H1 (cell line): ENCODE data around the gene HDX. TPM values are rescaled to one million over a fixed set of nuclear protein-coding genes. Genes with fewer than 3 reads are reported as not detected.

Source experiments
- CTCF ChIA-PET: fragments of 300-600 bp; sonication (Branson Sonifier 250); formaldehyde crosslinking; loops from one replicate; lab custom pipeline; 2021; ENCODE audit not compliant: partially characterized antibody; lab: Charles Lee
- POLR2A ChIA-PET: fragments of 300-600 bp; sonication (Branson Sonifier 250); formaldehyde crosslinking; loops from one replicate; lab custom pipeline; 2021; ENCODE audit warnings: inconsistent platforms; ENCODE audit not compliant: partially characterized antibody; lab: Charles Lee
- DNase-seq, 2 experiments: peaks; one replicate each; pipeline versions ENCODE4 v3.0.0 to v3.0.0-alpha.2; 2010 to 2022; ENCODE audit warnings: low spot score in 2 of 2, low read depth in 1 of 2, mixed read lengths in 1 of 2
- FAIRE-seq: peaks from 2 replicates; lab custom pipeline; 2011; peaks lifted over from hg19 to GRCh38; lab: Jason Lieb, UNC
- H2AFZ ChIP-seq: 2 replicates; pipeline ENCODE4 v1.8.1; 2012; ENCODE audit warnings: low read length, inconsistent platforms
- H2AK5ac ChIP-seq: 2 replicates; pipeline ENCODE4 v1.6.1; 2013; ENCODE audit warnings: low read depth, low read length
- H2BK120ac ChIP-seq: replicated peaks from 2 replicates; pipeline ENCODE3; 2013; ENCODE audit warnings: low read depth, low read length, inconsistent platforms
- H2BK12ac ChIP-seq: 2 replicates; pipeline ENCODE4 v1.6.1; 2013; ENCODE audit warnings: low read depth, low read length
- H2BK15ac ChIP-seq: 2 replicates; pipeline ENCODE4 v1.6.1; 2013; ENCODE audit warnings: low read length
- H2BK20ac ChIP-seq: 2 replicates; pipeline ENCODE4 v1.6.1; 2013; ENCODE audit warnings: low read length
- H2BK5ac ChIP-seq: 2 replicates; pipeline ENCODE4 v1.6.1; 2013; ENCODE audit warnings: low read depth, low read length
- H3K14ac ChIP-seq: 2 replicates; pipeline ENCODE4 v1.6.1; 2013; ENCODE audit warnings: inconsistent platforms; ENCODE audit not compliant: insufficient read length
- H3K18ac ChIP-seq: 2 replicates; pipeline ENCODE4 v1.6.1; 2013; ENCODE audit warnings: low read length; ENCODE audit errors: extremely low read depth
- H3K23ac ChIP-seq: 2 replicates; pipeline ENCODE4 v1.6.1; 2013; ENCODE audit warnings: inconsistent platforms; ENCODE audit not compliant: insufficient read length
- H3K23me2 ChIP-seq: 2 replicates; pipeline ENCODE4 v1.6.1; 2013; ENCODE audit warnings: low read depth, low read length
- H3K27ac ChIP-seq: 2 replicates; pipeline ENCODE4 v1.6.1; 2011; ENCODE audit warnings: low read depth, low read length, inconsistent platforms
- H3K27me3 ChIP-seq, 4 experiments: replicated peaks in 1 of 4; 1 replicate in 1 of 4; 2 replicates in 3 of 4; pipeline versions ENCODE4 v1.6.1 to v1.8.1; 2011 to 2013; ENCODE audit warnings: low read length in 3 of 4, mild to moderate bottlenecking in 3 of 4, inconsistent platforms in 2 of 4, mixed read lengths in 2 of 4, moderate library complexity in 1 of 4; ENCODE audit not compliant: control insufficient read depth in 3 of 4, insufficient read depth in 3 of 4; ENCODE audit errors: extremely low read depth in 1 of 4
- H3K36me3 ChIP-seq, 4 experiments: 2 replicates each; pipeline versions ENCODE4 v1.6.1 to v1.8.1; 2011 to 2013; ENCODE audit warnings: mild to moderate bottlenecking in 4 of 4, low read length in 3 of 4, moderate library complexity in 2 of 4, control low read depth in 1 of 4, inconsistent platforms in 1 of 4; ENCODE audit not compliant: insufficient read depth in 4 of 4, control insufficient read depth in 2 of 4
- H3K4ac ChIP-seq: replicated peaks from 2 replicates; pipeline ENCODE3; 2013; ENCODE audit warnings: low read length, low read depth, mixed read lengths, inconsistent platforms; ENCODE audit not compliant: insufficient read length
- H3K4me1 ChIP-seq, 4 experiments: replicated peaks in 1 of 4; 1 replicate in 1 of 4; 2 replicates in 3 of 4; pipeline versions ENCODE4 v1.6.1 to v1.8.1; 2011 to 2013; ENCODE audit warnings: low read length in 3 of 4, inconsistent platforms in 2 of 4, mixed read lengths in 1 of 4; ENCODE audit not compliant: insufficient read depth in 4 of 4, control insufficient read depth in 3 of 4
- H3K4me2 ChIP-seq, 2 experiments: 2 replicates each; pipeline versions ENCODE4 v1.6.1 to v1.8.1; 2011 to 2013; ENCODE audit warnings: low read depth in 2 of 2, low read length in 2 of 2, control low read depth in 1 of 2, inconsistent platforms in 1 of 2, mild to moderate bottlenecking in 1 of 2; ENCODE audit not compliant: insufficient read depth in 1 of 2
- H3K4me3 ChIP-seq, 4 experiments: fragments of 200-600, 300-600 bp in 1 of 4; sonication (generic), shearing (Covaris generic), sonication (Bioruptor Twin) in 1 of 4; 2 replicates each; pipeline versions ENCODE4 v1.5.1 to v1.8.1; 2011 to 2016; ENCODE audit warnings: low read length in 4 of 4, low read depth in 3 of 4, control low read depth in 2 of 4, inconsistent platforms in 2 of 4, mild to moderate bottlenecking in 2 of 4, mixed read lengths in 1 of 4, moderate library complexity in 1 of 4; ENCODE audit not compliant: insufficient read depth in 2 of 4; ENCODE audit errors: extremely low read depth in 1 of 4
- H3K56ac ChIP-seq: replicated peaks from 2 replicates; pipeline ENCODE3; 2013; ENCODE audit warnings: low read depth, mild to moderate bottlenecking, mixed read lengths, low read length, inconsistent platforms; ENCODE audit not compliant: insufficient read length
- H3K79me1 ChIP-seq: 2 replicates; pipeline ENCODE4 v1.6.1; 2013; ENCODE audit warnings: low read depth, low read length, control low read depth
- H3K79me2 ChIP-seq, 2 experiments: 2 replicates each; pipeline versions ENCODE4 v1.6.1 to v1.8.1; 2012 to 2013; ENCODE audit warnings: low read length in 2 of 2, mild to moderate bottlenecking in 2 of 2, inconsistent platforms in 1 of 2; ENCODE audit not compliant: insufficient read depth in 2 of 2, control insufficient read depth in 1 of 2
- H3K9ac ChIP-seq, 4 experiments: replicated peaks in 1 of 4; 1 replicate in 1 of 4; 2 replicates in 3 of 4; pipeline versions ENCODE4 v1.6.1 to v1.8.1; 2011 to 2013; ENCODE audit warnings: low read depth in 3 of 4, low read length in 3 of 4, control low read depth in 2 of 4, mild to moderate bottlenecking in 2 of 4, moderate library complexity in 2 of 4, inconsistent platforms in 1 of 4; ENCODE audit errors: extremely low read depth in 1 of 4
- H3K9me3 ChIP-seq, 2 experiments: 2 replicates each; pipeline versions ENCODE4 v1.6.1 to v1.8.1; 2012 to 2013; ENCODE audit warnings: mild to moderate bottlenecking in 2 of 2, moderate library complexity in 2 of 2, control low read depth in 1 of 2, inconsistent platforms in 1 of 2, low read depth in 1 of 2, low read length in 1 of 2, mixed read lengths in 1 of 2; ENCODE audit not compliant: insufficient read depth in 2 of 2
- H4K20me1 ChIP-seq, 2 experiments: replicated peaks in 1 of 2; 2 replicates each; pipeline versions ENCODE3 to v1.8.1; 2011 to 2013; ENCODE audit warnings: inconsistent platforms in 2 of 2, low read length in 2 of 2, mild to moderate bottlenecking in 1 of 2; ENCODE audit not compliant: insufficient read depth in 2 of 2, control insufficient read depth in 1 of 2
- H4K5ac ChIP-seq: 2 replicates; pipeline ENCODE4 v1.6.1; 2013; ENCODE audit warnings: low read length, low read depth, mixed read lengths, inconsistent platforms; ENCODE audit not compliant: insufficient read length
- H4K8ac ChIP-seq: 2 replicates; pipeline ENCODE4 v1.8.0; 2013; ENCODE audit warnings: mild to moderate bottlenecking, moderate library complexity, low read length, inconsistent platforms; ENCODE audit not compliant: insufficient read depth; ENCODE audit errors: extremely low read depth
- H4K91ac ChIP-seq: replicated peaks from 2 replicates; pipeline ENCODE3; 2013; ENCODE audit warnings: low read length, mixed read lengths, inconsistent platforms; ENCODE audit not compliant: insufficient read length
- BRCA1 ChIP-seq: IDR thresholded peaks from 2 replicates; pipeline ENCODE4 v1.6.1; 2012; ENCODE audit warnings: low read depth, low read length, improper control_type of control experiment
- CHD1 ChIP-seq: IDR thresholded peaks from 2 replicates; pipeline ENCODE4 v1.6.1; 2012; ENCODE audit warnings: low read depth, low read length, improper control_type of control experiment
- CREB1 ChIP-seq: IDR thresholded peaks from 2 replicates; pipeline ENCODE4 v1.6.1; 2012; ENCODE audit warnings: inconsistent platforms
- JUN ChIP-seq: IDR thresholded peaks from 2 replicates; pipeline ENCODE4 v1.6.1; 2011; ENCODE audit warnings: low read depth, mild to moderate bottlenecking, improper control_type of control experiment, low read length
- RNF2 ChIP-seq: fragments of 200-900, 300-1000 bp; sonication (generic); IDR thresholded peaks from 2 replicates; pipeline ENCODE4 v1.7.1; 2016; ENCODE audit warnings: borderline replicate concordance, low read depth, mild to moderate bottlenecking, antibody characterized with exemption, low read length; ENCODE audit not compliant: poor library complexity, severe bottlenecking; ENCODE audit errors: missing control alignments
- SAP30 ChIP-seq: fragments of 300-600 bp; sonication (generic); IDR thresholded peaks from 2 replicates; pipeline ENCODE4 v1.7.1; 2012; ENCODE audit warnings: low read length, moderate library complexity, mild to moderate bottlenecking, inconsistent platforms; ENCODE audit not compliant: insufficient read depth, insufficient replicate concordance
- SP2 ChIP-seq: IDR thresholded peaks from 2 replicates; pipeline ENCODE4 v1.6.1; 2012; ENCODE audit warnings: mild to moderate bottlenecking, low read length, inconsistent platforms
- SP4 ChIP-seq: IDR thresholded peaks from 2 replicates; pipeline ENCODE4 v1.6.1; 2012; ENCODE audit warnings: low read length, inconsistent platforms
- YY1 ChIP-seq: IDR thresholded peaks from 2 replicates; pipeline ENCODE4 v1.6.1; 2011; ENCODE audit warnings: low read depth, mild to moderate bottlenecking, low read length
- WGBS, 2 experiments: shearing (Covaris generic) in 1 of 2; methylation state at CpG; one replicate each; pipeline versions ENCODE4 v1.1.6 to v1.1.7; 2013 to 2015; ENCODE audit warnings: low lambda C conversion rate in 2 of 2, mixed read lengths in 2 of 2, inconsistent platforms in 1 of 2, low coverage in 1 of 2, missing lambda C conversion rate in 1 of 2; ENCODE audit not compliant: insufficient replicate concordance in 2 of 2, insufficient coverage in 1 of 2, insufficient read length in 1 of 2; ENCODE audit errors: extremely low coverage in 1 of 2, missing lambda C conversion rate in 1 of 2; 5-methylcytosine and 5-hydroxymethylcytosine counted together
- polyA plus RNA-seq, 7 experiments: library from polyadenylated mRNA; depleted of rRNA in 3 of 7; stranded (reverse) in 5 of 7; unstranded in 2 of 7; fragments of >200 nt in 5 of 7; fragments of 200-250 nt in 2 of 7; gene quantifications; 1 replicate in 5 of 7; 2 replicates in 1 of 7; 4 replicates in 1 of 7; pipeline versions ENCODE4 v1.2.1 to v1.2.3, GENCODE V29; 2011 to 2013; ENCODE audit warnings: missing spikeins in 2 of 7, mixed read lengths in 2 of 7
- total RNA-seq: library from RNA; stranded (reverse); fragmentation: NEBNext Ultra II Directional; extraction: Animal tissue kit (Norgen Biotek cat#: 25700); gene quantifications from 2 replicates; pipeline ENCODE4 v1.2.1, GENCODE V29; 2021
- TF ChIP-seq, protein P1 (sequence below): IDR thresholded peaks from 2 replicates; pipeline ENCODE4 v1.6.1; 2012; ENCODE audit warnings: low read length, inconsistent platforms

The HDX gene
- total and polyA plus RNA-seq, 2 of the 8 experiments (the other 6 are each of a cell fraction or from before 2014, with no cell fraction given) = 0.54 to 10.2 TPM

DNA sequence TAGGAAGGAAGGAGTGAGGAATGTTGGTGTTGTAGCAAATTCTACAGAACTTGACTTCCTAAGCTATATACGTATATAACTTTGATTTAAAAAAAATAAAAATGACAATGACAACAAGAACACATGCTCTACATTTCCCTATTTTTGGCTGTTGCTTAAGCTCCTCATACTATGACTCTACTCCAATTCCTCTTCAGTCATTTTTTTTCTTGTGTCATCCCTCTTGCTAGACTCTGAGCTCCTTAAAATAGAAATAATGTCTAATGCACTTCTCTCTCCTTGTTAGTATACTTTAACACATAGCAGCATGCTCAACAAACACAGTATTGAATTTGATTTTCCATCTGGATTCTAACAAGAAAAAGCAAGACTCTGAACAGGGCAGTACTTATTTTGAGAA lies 144.0 kb downstream of the HDX start:
- no peak for TF ChIP-seq SP2
- no peak for TF ChIP-seq BRCA1
- no peak for TF ChIP-seq RNF2
- no peak for TF ChIP-seq YY1
- TF ChIP-seq CHD1 = no peak
- TF ChIP-seq SP4 = no peak
- no peak for TF ChIP-seq JUN
- TF ChIP-seq, protein P1, sequence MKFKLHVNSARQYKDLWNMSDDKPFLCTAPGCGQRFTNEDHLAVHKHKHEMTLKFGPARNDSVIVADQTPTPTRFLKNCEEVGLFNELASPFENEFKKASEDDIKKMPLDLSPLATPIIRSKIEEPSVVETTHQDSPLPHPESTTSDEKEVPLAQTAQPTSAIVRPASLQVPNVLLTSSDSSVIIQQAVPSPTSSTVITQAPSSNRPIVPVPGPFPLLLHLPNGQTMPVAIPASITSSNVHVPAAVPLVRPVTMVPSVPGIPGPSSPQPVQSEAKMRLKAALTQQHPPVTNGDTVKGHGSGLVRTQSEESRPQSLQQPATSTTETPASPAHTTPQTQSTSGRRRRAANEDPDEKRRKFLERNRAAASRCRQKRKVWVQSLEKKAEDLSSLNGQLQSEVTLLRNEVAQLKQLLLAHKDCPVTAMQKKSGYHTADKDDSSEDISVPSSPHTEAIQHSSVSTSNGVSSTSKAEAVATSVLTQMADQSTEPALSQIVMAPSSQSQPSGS = no peak
- no peak for TF ChIP-seq SAP30
- TF ChIP-seq CREB1 = no peak
- H3K79me1 ChIP-seq = no peaks in the 10 kb centered on the region
- FAIRE-seq = no peak
- H3K4ac ChIP-seq = no peak overlapping the region
- no peak overlapping the region for H2BK12ac ChIP-seq
- no peak overlapping the region for H4K91ac ChIP-seq
- H3K4me1 ChIP-seq = no peaks in the 10 kb centered on the region
- no peak overlapping the region for H3K4me2 ChIP-seq
- H3K23ac ChIP-seq = no peak overlapping the region
- no peak overlapping the region for H3K9ac ChIP-seq
- WGBS, 2 experiments = 100% methylated on average over 1 of the region's 1 CpG; no CpG with 5 or more reads in 1 of the 2 experiments
- H3K36me3 ChIP-seq = no peaks in the 10 kb centered on the region
- no peak overlapping the region for H3K14ac ChIP-seq
- no peaks in the 10 kb centered on the region for H3K23me2 ChIP-seq
- H3K27ac ChIP-seq = no peak overlapping the region
- POLR2A ChIA-PET = no interaction called here
- H3K79me2 ChIP-seq = no peaks in the 10 kb centered on the region
- CTCF ChIA-PET = no interaction called here
- H3K27me3 ChIP-seq = no peaks in the 10 kb centered on the region
- no peak overlapping the region for H3K4me3 ChIP-seq
- H2AFZ ChIP-seq = no peak overlapping the region
- no peak for DNase-seq
- H4K20me1 ChIP-seq = no peaks in the 10 kb centered on the region
- H3K9me3 ChIP-seq = no peaks in the 10 kb centered on the region
- no peak overlapping the region for H2AK5ac ChIP-seq
- H3K18ac ChIP-seq = no peak overlapping the region
- no peak overlapping the region for H2BK20ac ChIP-seq
- H2BK5ac ChIP-seq = no peak overlapping the region
- no peak overlapping the region for H2BK120ac ChIP-seq
- H4K5ac ChIP-seq = no peak overlapping the region
- H2BK15ac ChIP-seq = no peak overlapping the region
- H4K8ac ChIP-seq = no peak overlapping the region
- H3K56ac ChIP-seq = no peak overlapping the region
